Osteoblast (primary cell): ENCODE data around the gene EPB42. TPM values are rescaled to one million over a fixed set of nuclear protein-coding genes. Genes with fewer than 3 reads are reported as not detected.

Source experiments
- DNase-seq: peaks from one replicate; pipeline ENCODE4 v3.0.0; 2011; ENCODE audit warnings: low spot score, mixed read lengths; ENCODE audit not compliant: insufficient read length; ENCODE audit errors: missing footprints
- H2AFZ ChIP-seq: 2 replicates; pipeline ENCODE4 v1.6.0; 2011; ENCODE audit warnings: mild to moderate bottlenecking, low read length
- H3K27ac ChIP-seq: 2 replicates; pipeline ENCODE4 v1.5.1; 2011; ENCODE audit warnings: mild to moderate bottlenecking, low read depth, low read length, moderate library complexity
- H3K27me3 ChIP-seq: 2 replicates; pipeline ENCODE4 v1.6.0; 2012; ENCODE audit warnings: mild to moderate bottlenecking, control low read depth, inconsistent platforms, low read length, moderate library complexity; ENCODE audit not compliant: insufficient read depth
- H3K36me3 ChIP-seq: 2 replicates; pipeline ENCODE4 v1.5.1; 2011; ENCODE audit warnings: mild to moderate bottlenecking, low read length, control low read depth, moderate library complexity; ENCODE audit not compliant: insufficient read depth
- H3K4me1 ChIP-seq: 2 replicates; pipeline ENCODE4 v1.5.1; 2011; ENCODE audit warnings: mild to moderate bottlenecking, low read length, control low read depth, moderate library complexity; ENCODE audit not compliant: insufficient read depth
- H3K4me2 ChIP-seq: 2 replicates; pipeline ENCODE4 v1.6.0; 2011; ENCODE audit warnings: mild to moderate bottlenecking, low read length; ENCODE audit not compliant: insufficient read depth
- H3K4me3 ChIP-seq: fragments of 200-600 bp; sonication (generic); 3 replicates; pipeline ENCODE4 v1.5.1; 2012; ENCODE audit warnings: mild to moderate bottlenecking, low read length, inconsistent platforms; ENCODE audit not compliant: insufficient read depth
- H3K79me2 ChIP-seq: 2 replicates; pipeline ENCODE4 v1.6.0; 2012; ENCODE audit warnings: mild to moderate bottlenecking, low read length, control low read depth, inconsistent platforms; ENCODE audit not compliant: insufficient read depth
- H3K9me3 ChIP-seq: 2 replicates; pipeline ENCODE4 v1.5.1; 2011; ENCODE audit warnings: low read depth, low read length, control low read depth
- H4K20me1 ChIP-seq: 2 replicates; pipeline ENCODE4 v1.6.0; 2012; ENCODE audit warnings: mild to moderate bottlenecking, low read length, control low read depth; ENCODE audit not compliant: insufficient read depth
- small RNA-seq: library from RNA; depleted of rRNA; stranded (forward); fragments of <200 nt; gene quantifications from one replicate; pipeline ENCODE3, GENCODE V24; 2012
- total RNA-seq: library from RNA; depleted of rRNA; stranded (reverse); fragments of >200 nt; gene quantifications from 2 replicates; pipeline ENCODE4 v1.2.3, GENCODE V29; 2012
- TF ChIP-seq, protein P1 (sequence below): IDR thresholded peaks from 2 replicates; pipeline ENCODE4 v1.5.1; 2011; ENCODE audit warnings: mild to moderate bottlenecking, low read depth, low read length, moderate library complexity; ENCODE audit errors: extremely low read depth

The EPB42 gene
- total RNA-seq, 1 donor: not detected

DNA sequence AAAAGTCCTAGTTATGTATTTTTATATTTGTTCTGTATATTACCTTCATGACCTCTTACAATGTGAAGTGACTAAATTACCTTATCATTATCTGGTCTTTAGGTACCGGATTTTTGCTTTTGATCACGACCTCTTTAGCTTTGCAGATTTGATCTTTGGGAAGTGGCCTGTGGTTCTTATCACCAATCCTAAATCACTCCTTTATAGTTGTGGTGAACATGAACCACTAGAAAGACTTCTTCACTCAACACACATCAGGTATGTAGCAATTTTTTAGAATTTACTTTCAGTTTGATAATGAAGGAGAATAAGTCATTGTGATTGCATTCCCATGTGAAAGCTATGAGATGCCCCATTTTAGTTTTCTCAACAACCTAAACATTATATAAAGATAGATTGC lies 69.1 kb downstream of the EPB42 start:
- Histone ChIP-seq H2AFZ (no peak overlapping the region), H3K4me1 (peaks cover 10% of the 10 kb centered on the region), H3K79me2 (no peaks in the 10 kb centered on the region), H3K9me3 (no peaks in the 10 kb centered on the region), H3K27me3 (no peaks in the 10 kb centered on the region), H3K27ac (peak overlapping the region; percentile 78), H4K20me1 (no peaks in the 10 kb centered on the region), H3K4me2 (no peak overlapping the region), H3K36me3 (peaks cover 17% of the 10 kb centered on the region), H3K4me3 (no peak overlapping the region)
- TF ChIP-seq, protein P1, sequence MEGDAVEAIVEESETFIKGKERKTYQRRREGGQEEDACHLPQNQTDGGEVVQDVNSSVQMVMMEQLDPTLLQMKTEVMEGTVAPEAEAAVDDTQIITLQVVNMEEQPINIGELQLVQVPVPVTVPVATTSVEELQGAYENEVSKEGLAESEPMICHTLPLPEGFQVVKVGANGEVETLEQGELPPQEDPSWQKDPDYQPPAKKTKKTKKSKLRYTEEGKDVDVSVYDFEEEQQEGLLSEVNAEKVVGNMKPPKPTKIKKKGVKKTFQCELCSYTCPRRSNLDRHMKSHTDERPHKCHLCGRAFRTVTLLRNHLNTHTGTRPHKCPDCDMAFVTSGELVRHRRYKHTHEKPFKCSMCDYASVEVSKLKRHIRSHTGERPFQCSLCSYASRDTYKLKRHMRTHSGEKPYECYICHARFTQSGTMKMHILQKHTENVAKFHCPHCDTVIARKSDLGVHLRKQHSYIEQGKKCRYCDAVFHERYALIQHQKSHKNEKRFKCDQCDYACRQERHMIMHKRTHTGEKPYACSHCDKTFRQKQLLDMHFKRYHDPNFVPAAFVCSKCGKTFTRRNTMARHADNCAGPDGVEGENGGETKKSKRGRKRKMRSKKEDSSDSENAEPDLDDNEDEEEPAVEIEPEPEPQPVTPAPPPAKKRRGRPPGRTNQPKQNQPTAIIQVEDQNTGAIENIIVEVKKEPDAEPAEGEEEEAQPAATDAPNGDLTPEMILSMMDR: no peak
- DNase-seq: no peak

DNA sequence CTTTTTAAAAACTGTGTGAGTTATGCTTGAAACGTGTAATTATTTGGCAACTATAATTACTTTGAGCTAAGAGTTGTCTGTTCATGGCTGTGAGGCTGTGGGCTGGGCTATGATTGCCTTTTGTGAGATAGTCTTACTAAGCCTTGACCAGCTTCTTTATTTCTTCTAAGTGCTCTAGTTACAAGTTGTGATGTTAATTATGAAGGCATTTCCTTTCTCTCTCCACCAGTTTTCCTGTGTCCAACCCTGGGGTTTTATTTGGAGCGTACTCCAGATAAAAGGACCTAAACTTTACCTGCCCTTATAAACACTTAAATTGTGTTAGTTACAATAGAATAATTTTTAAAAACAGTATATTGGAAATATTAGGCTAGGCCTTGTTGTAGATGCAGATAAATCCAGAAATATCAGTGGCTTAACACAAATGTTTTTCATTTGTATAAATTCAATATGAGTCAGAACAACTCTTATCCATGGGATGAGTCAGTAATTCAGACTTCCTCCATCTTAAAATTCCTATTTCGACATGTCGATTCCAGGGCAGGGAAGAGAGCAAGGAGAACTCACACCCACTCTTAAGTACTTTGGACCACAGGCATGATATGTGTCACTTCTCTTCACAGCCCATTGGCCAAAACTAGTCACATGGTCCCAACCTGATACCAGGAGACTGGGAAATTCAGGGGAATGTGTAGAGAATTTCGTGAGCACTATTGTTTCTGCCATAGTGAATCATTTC lies 70.5 kb downstream of the EPB42 start:
- Histone ChIP-seq H3K36me3 (peaks cover 17% of the 10 kb centered on the region), H3K4me3 (no peak overlapping the region), H3K27ac (peak overlapping the region; percentile 78), H3K9me3 (no peaks in the 10 kb centered on the region), H3K27me3 (no peaks in the 10 kb centered on the region), H3K4me2 (peak overlapping the region; percentile 3), H3K79me2 (no peaks in the 10 kb centered on the region), H3K4me1 (peaks cover 10% of the 10 kb centered on the region), H2AFZ (peak overlapping the region; percentile 12), H4K20me1 (no peaks in the 10 kb centered on the region)
- peak; percentile 92 for DNase-seq
- TF ChIP-seq, protein P1: no peak

Small RNA genes within 50 kb of the gene (small RNA-seq; reads per million reads assigned to genes)
- gene RF00019: not detected

Other genes with a start within 250 kb of the EPB42 start
- 33.0 and 35.5 TPM in 2 replicates for gene UBR1, start 115.0 kb downstream of the EPB42 start, total RNA-seq
- gene TMEM62, start 87.4 kb downstream of the EPB42 start, total RNA-seq: 17.7 and 25.6 TPM in 2 replicates
- gene CCNDBP1, start 35.6 kb downstream of the EPB42 start, total RNA-seq: 61.0 and 66.6 TPM in 2 replicates
- gene TGM5, start 45.9 kb upstream of the EPB42 start, total RNA-seq: not detected in 2 replicates
- gene TGM7, start 81.2 kb upstream of the EPB42 start, total RNA-seq: not detected in 2 replicates
- 6.9 and 7.7 TPM in 2 replicates for gene LCMT2, start 109.6 kb upstream of the EPB42 start, total RNA-seq
- 29.5 and 33.7 TPM in 2 replicates for gene ZSCAN29, start 150.0 kb upstream of the EPB42 start, total RNA-seq
- 8.8 and 10.5 TPM in 2 replicates for gene TUBGCP4, start 150.1 kb upstream of the EPB42 start, total RNA-seq